ENCODE results near the gene REEP6.

DNA sequence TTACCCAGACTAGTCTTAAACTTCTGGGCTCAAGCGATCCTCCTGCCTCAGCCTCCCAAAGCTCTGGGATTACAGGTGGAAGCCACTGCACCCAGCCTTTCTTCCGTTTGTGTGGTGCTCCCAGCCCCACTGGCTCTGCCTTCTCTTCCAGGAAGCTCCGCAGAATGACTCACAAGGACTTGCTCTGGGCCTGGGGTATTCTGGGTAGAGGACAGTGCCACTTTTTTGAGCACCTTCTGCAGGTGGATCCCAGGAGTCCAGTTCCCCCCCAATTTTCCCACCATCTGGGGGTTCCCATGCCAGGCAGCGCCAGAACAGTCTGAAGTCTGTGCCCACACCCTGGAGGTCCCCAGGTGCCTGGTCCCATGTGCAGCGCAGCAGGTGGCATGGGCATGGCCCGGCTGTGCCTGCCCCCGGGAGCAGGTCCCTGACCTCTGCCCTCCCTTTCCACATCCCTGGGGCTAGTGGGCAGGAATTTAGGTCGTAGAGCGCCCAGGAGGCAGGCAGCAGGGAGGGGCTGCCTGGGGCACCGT, 1.6 kb downstream of the REEP6 start:
- TF ChIP-seq, protein P1, sequence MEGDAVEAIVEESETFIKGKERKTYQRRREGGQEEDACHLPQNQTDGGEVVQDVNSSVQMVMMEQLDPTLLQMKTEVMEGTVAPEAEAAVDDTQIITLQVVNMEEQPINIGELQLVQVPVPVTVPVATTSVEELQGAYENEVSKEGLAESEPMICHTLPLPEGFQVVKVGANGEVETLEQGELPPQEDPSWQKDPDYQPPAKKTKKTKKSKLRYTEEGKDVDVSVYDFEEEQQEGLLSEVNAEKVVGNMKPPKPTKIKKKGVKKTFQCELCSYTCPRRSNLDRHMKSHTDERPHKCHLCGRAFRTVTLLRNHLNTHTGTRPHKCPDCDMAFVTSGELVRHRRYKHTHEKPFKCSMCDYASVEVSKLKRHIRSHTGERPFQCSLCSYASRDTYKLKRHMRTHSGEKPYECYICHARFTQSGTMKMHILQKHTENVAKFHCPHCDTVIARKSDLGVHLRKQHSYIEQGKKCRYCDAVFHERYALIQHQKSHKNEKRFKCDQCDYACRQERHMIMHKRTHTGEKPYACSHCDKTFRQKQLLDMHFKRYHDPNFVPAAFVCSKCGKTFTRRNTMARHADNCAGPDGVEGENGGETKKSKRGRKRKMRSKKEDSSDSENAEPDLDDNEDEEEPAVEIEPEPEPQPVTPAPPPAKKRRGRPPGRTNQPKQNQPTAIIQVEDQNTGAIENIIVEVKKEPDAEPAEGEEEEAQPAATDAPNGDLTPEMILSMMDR (IDR thresholded peaks at IDR 0.05), result no peak
- peak in 2 of 3 donors; percentile 36 to 50 for TF ChIP-seq POLR2A (IDR thresholded peaks at IDR 0.05)

All from body of pancreas (tissue), 4 donors.